ENCODE data around the gene MCRIP2.

DNA sequence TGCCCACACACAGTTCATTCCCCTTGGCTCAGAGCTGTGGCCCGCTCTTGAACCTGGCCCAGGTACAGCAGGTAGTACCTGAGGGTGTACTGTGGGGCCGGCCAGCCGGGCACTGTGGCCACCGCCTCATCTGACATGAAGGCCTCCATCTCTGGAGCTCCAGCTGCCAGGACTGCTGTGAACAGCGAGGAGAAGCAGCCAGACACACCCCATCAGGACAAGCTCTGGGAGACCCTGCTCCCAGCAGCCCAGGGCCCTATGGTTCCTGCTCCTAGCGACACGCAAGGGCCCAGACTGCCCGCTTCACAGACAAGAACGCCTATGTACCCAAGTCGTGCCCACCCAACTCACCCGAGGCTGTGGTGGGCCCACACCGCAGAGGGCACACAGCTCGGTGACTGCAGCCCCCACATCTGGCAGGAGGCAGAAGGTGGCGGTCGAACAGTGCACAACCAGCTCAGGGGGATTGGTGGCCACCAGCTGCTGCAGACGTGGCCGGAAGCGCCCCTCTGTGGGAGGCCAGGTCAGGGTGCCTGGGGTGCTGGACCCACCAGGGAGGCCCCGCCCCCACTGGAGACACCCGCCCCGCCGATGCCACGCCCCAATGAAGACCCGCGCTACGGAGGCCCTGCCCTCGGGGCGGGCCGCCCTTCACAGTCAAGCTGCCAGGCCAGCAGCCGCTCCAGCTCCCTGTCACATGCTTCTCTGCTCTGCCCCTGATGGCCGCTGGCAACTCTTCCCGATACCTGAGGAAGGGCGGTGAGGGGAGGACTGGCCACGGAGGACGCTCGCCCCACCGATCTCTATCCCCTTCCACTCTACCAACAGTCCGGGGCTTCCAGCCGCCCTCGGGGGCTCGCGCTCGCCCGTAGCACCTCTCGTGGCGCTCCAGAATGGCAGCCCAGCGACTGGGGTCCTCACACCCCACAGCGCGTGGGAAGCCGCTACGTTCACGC lies 37.5 kb downstream of the MCRIP2 start:
- TF ChIP-seq CTCF (IDR thresholded peaks at IDR 0.05) (no peak), POLR2A (IDR thresholded peaks at IDR 0.05) (no peak)

Data from right lobe of liver (tissue), 4 donors.